Measurements from ENCODE around the gene PADI1. TPM values are rescaled to one million over a fixed set of nuclear protein-coding genes. Genes with fewer than 3 reads are reported as not detected.

PADI1 gene
- total RNA-seq, 1 experiment from 2014 or later: 0.24 TPM

DNA sequence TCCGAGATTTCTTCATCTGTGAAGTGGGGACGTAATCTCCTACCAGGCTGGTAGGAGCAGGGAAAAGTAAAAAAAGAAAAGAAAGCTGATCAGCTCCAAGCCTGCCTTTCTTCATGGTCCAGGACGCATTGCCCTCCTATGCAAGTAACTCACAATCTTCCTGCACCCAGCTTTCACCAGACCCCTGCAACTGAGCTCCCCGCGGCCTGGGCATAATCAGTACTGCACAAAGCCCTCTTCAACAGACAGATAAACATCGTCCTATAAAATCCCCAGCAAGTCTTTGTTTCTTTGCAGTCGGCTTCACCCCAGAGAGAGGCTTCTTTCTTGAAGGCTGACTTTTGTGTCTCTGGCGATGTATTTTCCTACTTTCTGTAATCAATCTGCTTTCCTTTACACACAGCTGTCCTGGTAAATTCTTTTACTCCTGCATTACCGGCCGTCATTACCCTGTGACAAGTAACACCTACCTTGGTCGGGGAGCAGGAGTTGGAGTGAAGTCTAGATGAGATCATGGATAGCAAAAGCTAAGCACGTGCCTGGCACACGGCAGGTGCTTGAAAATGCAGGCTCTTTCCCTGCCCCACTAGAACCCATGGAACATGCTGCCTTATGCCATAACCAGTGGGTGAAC lies 8.3 kb downstream of the PADI1 start:
- H4K20me1 ChIP-seq (ENCODE audit: control insufficient read depth, insufficient read depth, insufficient read length): no peaks in the 10 kb centered on the region
- no peak overlapping the region for H3T11ph ChIP-seq (ENCODE audit: low read length)
- no peaks in the 10 kb centered on the region; the same call in 1 of the 2 replicates for H3K4me1 ChIP-seq (ENCODE audit: insufficient read depth, low read length)
- no peak overlapping the region for H2BK15ac ChIP-seq (ENCODE audit: low read depth, low read length)
- peaks cover 35 to 45% of the 10 kb centered on the region in 2 experiments for H3K4me1 Mint-ChIP-seq
- H2AK5ac ChIP-seq (ENCODE audit: insufficient read length, low read length): no peak overlapping the region
- H4K91ac ChIP-seq (ENCODE audit: insufficient read length, low read depth, low read length): no peak overlapping the region
- no peaks in the 10 kb centered on the region for H3K36me3 Mint-ChIP-seq (ENCODE audit: insufficient read depth in 1 of 3, low read depth in 3 of 3)
- H2AFZ ChIP-seq (ENCODE audit: low read length): no peak overlapping the region
- no peak overlapping the region for H3K4me2 ChIP-seq (ENCODE audit: insufficient read depth, insufficient read length, low read length)
- H3K79me1 ChIP-seq (ENCODE audit: insufficient read depth, low read depth, low read length, poor library complexity, severe bottlenecking): no peaks in the 10 kb centered on the region
- no peak overlapping the region for H4K8ac ChIP-seq (replicated peaks; ENCODE audit: insufficient read length, low read depth, low read length)
- H3K27ac ChIP-seq (ENCODE audit: insufficient read length, low read depth, low read length): no peak overlapping the region
- no peak overlapping the region for H2BK120ac ChIP-seq (ENCODE audit: low read depth, low read length, poor library complexity, severe bottlenecking)
- no peaks in the 10 kb centered on the region for H3K23me2 ChIP-seq (ENCODE audit: insufficient read length, low read depth, low read length, poor library complexity, severe bottlenecking)
- H3K18ac ChIP-seq (ENCODE audit: insufficient read length, low read depth, low read length): no peak overlapping the region
- no peak for DNase-seq
- TF ChIP-seq, protein P1, sequence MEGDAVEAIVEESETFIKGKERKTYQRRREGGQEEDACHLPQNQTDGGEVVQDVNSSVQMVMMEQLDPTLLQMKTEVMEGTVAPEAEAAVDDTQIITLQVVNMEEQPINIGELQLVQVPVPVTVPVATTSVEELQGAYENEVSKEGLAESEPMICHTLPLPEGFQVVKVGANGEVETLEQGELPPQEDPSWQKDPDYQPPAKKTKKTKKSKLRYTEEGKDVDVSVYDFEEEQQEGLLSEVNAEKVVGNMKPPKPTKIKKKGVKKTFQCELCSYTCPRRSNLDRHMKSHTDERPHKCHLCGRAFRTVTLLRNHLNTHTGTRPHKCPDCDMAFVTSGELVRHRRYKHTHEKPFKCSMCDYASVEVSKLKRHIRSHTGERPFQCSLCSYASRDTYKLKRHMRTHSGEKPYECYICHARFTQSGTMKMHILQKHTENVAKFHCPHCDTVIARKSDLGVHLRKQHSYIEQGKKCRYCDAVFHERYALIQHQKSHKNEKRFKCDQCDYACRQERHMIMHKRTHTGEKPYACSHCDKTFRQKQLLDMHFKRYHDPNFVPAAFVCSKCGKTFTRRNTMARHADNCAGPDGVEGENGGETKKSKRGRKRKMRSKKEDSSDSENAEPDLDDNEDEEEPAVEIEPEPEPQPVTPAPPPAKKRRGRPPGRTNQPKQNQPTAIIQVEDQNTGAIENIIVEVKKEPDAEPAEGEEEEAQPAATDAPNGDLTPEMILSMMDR (conservative IDR thresholded peaks at IDR 0.05): no peak
- peaks cover 6% of the 10 kb centered on the region for H3K27me3 Mint-ChIP-seq (ENCODE audit: low read depth)
- H3K27ac Mint-ChIP-seq: peak overlapping the region in 1 of 3 experiments; percentile 36; a peak in 1 of 7 replicates
- no peak overlapping the region for H2BK5ac ChIP-seq (ENCODE audit: insufficient read length, low read length)
- no CpG with 5 or more reads among the region's 13 CpGs for WGBS (ENCODE audit: extremely low coverage, insufficient read length, low lambda C conversion rate)
- no peak overlapping the region for H2BK12ac ChIP-seq (ENCODE audit: insufficient read length, low read depth, low read length)
- H3K9me3 ChIP-seq (ENCODE audit: control insufficient read depth, low read depth, low read length): no peaks in the 10 kb centered on the region
- H3K9me3 Mint-ChIP-seq: no peaks in the 10 kb centered on the region
- no peak overlapping the region for H3K14ac ChIP-seq (ENCODE audit: insufficient read depth, low read length)
- no peaks in the 10 kb centered on the region for H3K79me2 ChIP-seq (ENCODE audit: insufficient read depth, low read length)
- H3K27me3 ChIP-seq (ENCODE audit: insufficient read depth, low read length): no peaks in the 10 kb centered on the region
- no peak overlapping the region for H3K4me3 Mint-ChIP-seq
- no peak overlapping the region for H3K4ac ChIP-seq (ENCODE audit: low read depth, low read length)
- no peak overlapping the region for H3K23ac ChIP-seq (ENCODE audit: insufficient read length, low read depth, low read length)
- no peak overlapping the region for H3K9ac ChIP-seq (ENCODE audit: extremely low read depth, insufficient read length, low read length)
- H2BK20ac ChIP-seq (ENCODE audit: low read depth, low read length, poor library complexity, severe bottlenecking): no peak overlapping the region
- H3K56ac ChIP-seq (ENCODE audit: insufficient read length, low read depth, low read length): no peak overlapping the region
- H4K5ac ChIP-seq (ENCODE audit: insufficient read length, low read depth, low read length): no peak overlapping the region

Measured in H9 (cell line).